ENCODE measurements around the gene ACTMAP. TPM values are rescaled to one million over a fixed set of nuclear protein-coding genes. Genes with fewer than 3 reads are reported as not detected.
"Not testable (repeated sequence)": the region's sequence is repeated elsewhere in the genome, so short reads cannot be mapped to it uniquely, and the experiment has no call there.

Gene ACTMAP
- total RNA-seq = 13.2 and 14.2 TPM in 2 replicates

GRCh38 chr19:40750058-40750873 is at the start of gene ACTMAP:
Gene ACTMAP (minus strand): TSS chr19:40750477. CDS start chr19:40749803, 674 bp downstream.
- Mint-ChIP-seq H3K27ac (peak within 1 kb of the TSS; percentile 97), H3K4me1 (ENCODE audit: low read depth) (peaks cover 29% of the 10 kb centered on the region), H3K27me3 (ENCODE audit: low read depth) (no peaks in the 10 kb centered on the region), H3K4me3 (ENCODE audit: low read depth) (peak within 1 kb of the TSS; percentile 96), H3K36me3 (ENCODE audit: low read depth) (peaks cover 33% of the 10 kb centered on the region), H3K9me3 (no peaks in the 10 kb centered on the region)
- DNase-seq (ENCODE audit: low spot score) = peak; percentile 100
- intact Hi-C loops (cut with micrococcal nuclease) = loop anchor here (1.0 to 10.0 kb wide), 4 partner anchors 28 to 305 kb away; partner anchors contain the start of genes RAB4B and SERTAD3

- intact Hi-C loops (cut with micrococcal nuclease) = loop anchor here (2.0 to 10.0 kb wide), 4 partner anchors 83 to 1392 kb away; partner anchors contain the start of genes AKT2, COQ8B, ITPKC and ZFP36
- Mint-ChIP-seq H3K9me3 (no peaks in the 10 kb centered on the region), H3K4me1 (ENCODE audit: low read depth) (peaks cover 55% of the 10 kb centered on the region), H3K4me3 (ENCODE audit: low read depth) (peak overlapping the region; percentile 90), H3K27me3 (ENCODE audit: low read depth) (no peaks in the 10 kb centered on the region), H3K36me3 (ENCODE audit: low read depth) (peaks cover 45% of the 10 kb centered on the region), H3K27ac (peak overlapping the region; percentile 81)
- no peak for DNase-seq (ENCODE audit: low spot score)
These were observed 49.5 kb upstream of the ACTMAP start for GRCh38 chr19:40799558-40800338.

- Mint-ChIP-seq H3K27ac (peak within 1 kb of the TSS; percentile 94), H3K27me3 (ENCODE audit: low read depth) (no peaks in the 10 kb centered on the region), H3K4me1 (ENCODE audit: low read depth) (peaks cover 47% of the 10 kb centered on the region), H3K9me3 (no peaks in the 10 kb centered on the region), H3K4me3 (ENCODE audit: low read depth) (peak within 1 kb of the TSS; percentile 90), H3K36me3 (ENCODE audit: low read depth) (peaks cover 39% of the 10 kb centered on the region)
- DNase-seq (ENCODE audit: low spot score) = peak; percentile 100
- intact Hi-C loops (cut with micrococcal nuclease) = loop anchor here (1.0 to 5.0 kb wide), 5 partner anchors 21 to 1392 kb away; partner anchors contain the start of genes COQ8B, ITPKC, RAB4B and SNRPA
These were observed 48.6 kb upstream of the ACTMAP start, which contains the start of gene EGLN2 for GRCh38 chr19:40798683-40799557. Gene EGLN2 (plus strand): TSS chr19:40799191. CDS start chr19:40800573, 1,382 bp downstream.

GRCh38 chr19:40797963-40798682 is 47.8 kb upstream of the ACTMAP start:
- Mint-ChIP-seq H3K27ac (peak overlapping the region; percentile 94), H3K36me3 (ENCODE audit: low read depth) (peaks cover 31% of the 10 kb centered on the region), H3K4me3 (ENCODE audit: low read depth) (peak overlapping the region; percentile 88), H3K27me3 (ENCODE audit: low read depth) (no peaks in the 10 kb centered on the region), H3K4me1 (ENCODE audit: low read depth) (peaks cover 39% of the 10 kb centered on the region), H3K9me3 (no peaks in the 10 kb centered on the region)
- DNase-seq (ENCODE audit: low spot score) = peak; percentile 53
- intact Hi-C loops (cut with micrococcal nuclease) = loop anchor here (1.0 to 5.0 kb wide), 5 partner anchors 20 to 1391 kb away; partner anchors contain the start of genes COQ8B, ITPKC, RAB4B and SNRPA

GRCh38 chr19:40797166-40797962 is 47.1 kb upstream of the ACTMAP start:
- Mint-ChIP-seq H3K4me1 (ENCODE audit: low read depth) (peaks cover 37% of the 10 kb centered on the region), H3K36me3 (ENCODE audit: low read depth) (peaks cover 30% of the 10 kb centered on the region), H3K27ac (peak overlapping the region; percentile 94), H3K4me3 (ENCODE audit: low read depth) (peak overlapping the region; percentile 23), H3K27me3 (ENCODE audit: low read depth) (no peaks in the 10 kb centered on the region), H3K9me3 (no peaks in the 10 kb centered on the region)
- DNase-seq (ENCODE audit: low spot score) = no peak
- intact Hi-C loops (cut with micrococcal nuclease) = loop anchor here (5.0 kb wide), 2 partner anchors 185 to 1390 kb away; partner anchors contain the start of gene ZFP36

- H3K27ac Mint-ChIP-seq = peak overlapping the region; percentile 78
- H3K27me3 Mint-ChIP-seq (ENCODE audit: low read depth) = no peaks in the 10 kb centered on the region
- intact Hi-C loops (cut with micrococcal nuclease) = loop anchor here (1.0 kb wide), 2 partner anchors 13 to 38 kb away; no protein-coding TSS in a partner anchor
These were observed 41.7 kb upstream of the ACTMAP start for GRCh38 chr19:40791996-40792395.

GRCh38 chr19:40791349-40791748 is 41.1 kb upstream of the ACTMAP start:
- Mint-ChIP-seq H3K27ac (no peak overlapping the region), H3K4me1 (ENCODE audit: low read depth) (peaks cover 11% of the 10 kb centered on the region), H3K9me3 (no peaks in the 10 kb centered on the region), H3K27me3 (ENCODE audit: low read depth) (no peaks in the 10 kb centered on the region), H3K4me3 (ENCODE audit: low read depth) (no peak overlapping the region), H3K36me3 (ENCODE audit: low read depth) (peaks cover 35% of the 10 kb centered on the region)
- DNase-seq (ENCODE audit: low spot score) = no peak
- intact Hi-C loops (cut with micrococcal nuclease) = no loop called here

More at GRCh38 chr19:40791996-40792395, 41.7 kb upstream of the ACTMAP start:
- peaks cover 32% of the 10 kb centered on the region for H3K36me3 Mint-ChIP-seq (ENCODE audit: low read depth)
- no peak for DNase-seq (ENCODE audit: low spot score)
- H3K4me3 Mint-ChIP-seq (ENCODE audit: low read depth) = no peak overlapping the region
- peaks cover 11% of the 10 kb centered on the region for H3K4me1 Mint-ChIP-seq (ENCODE audit: low read depth)
- H3K9me3 Mint-ChIP-seq = no peaks in the 10 kb centered on the region

GRCh38 chr19:40786060-40787037 is 36.1 kb upstream of the ACTMAP start:
- H3K4me3 Mint-ChIP-seq (ENCODE audit: low read depth) = no peak overlapping the region
- peaks cover 8% of the 10 kb centered on the region for H3K4me1 Mint-ChIP-seq (ENCODE audit: low read depth)
- no peaks in the 10 kb centered on the region for H3K27me3 Mint-ChIP-seq (ENCODE audit: low read depth)
- peaks cover 46% of the 10 kb centered on the region for H3K36me3 Mint-ChIP-seq (ENCODE audit: low read depth)
- H3K9me3 Mint-ChIP-seq = no peaks in the 10 kb centered on the region
- no peak overlapping the region for H3K27ac Mint-ChIP-seq
- no peak for DNase-seq (ENCODE audit: low spot score)
- intact Hi-C loops (cut with micrococcal nuclease) = no loop called here

- no peak for DNase-seq (ENCODE audit: low spot score)
These were observed 35.2 kb upstream of the ACTMAP start for GRCh38 chr19:40785526-40785925.

GRCh38 chr19:40784146-40784545 is 33.9 kb upstream of the ACTMAP start:
- H3K27ac Mint-ChIP-seq; intact Hi-C loops (cut with micrococcal nuclease): not testable (repeated sequence)
- peaks cover 51% of the 10 kb centered on the region for H3K36me3 Mint-ChIP-seq (ENCODE audit: low read depth)

More at GRCh38 chr19:40785526-40785925, 35.2 kb upstream of the ACTMAP start:
- no peaks in the 10 kb centered on the region for H3K27me3 Mint-ChIP-seq (ENCODE audit: low read depth)
- H3K27ac Mint-ChIP-seq = peak overlapping the region; percentile 79
- no peak overlapping the region for H3K4me3 Mint-ChIP-seq (ENCODE audit: low read depth)
- intact Hi-C loops (cut with micrococcal nuclease) = no loop called here
- H3K9me3 Mint-ChIP-seq = no peaks in the 10 kb centered on the region
- H3K36me3 Mint-ChIP-seq (ENCODE audit: low read depth) = peaks cover 49% of the 10 kb centered on the region
- H3K4me1 Mint-ChIP-seq (ENCODE audit: low read depth) = peaks cover 11% of the 10 kb centered on the region

More at GRCh38 chr19:40784146-40784545, 33.9 kb upstream of the ACTMAP start:
- H3K27me3 Mint-ChIP-seq (ENCODE audit: low read depth); H3K4me3 Mint-ChIP-seq (ENCODE audit: low read depth); H3K9me3 Mint-ChIP-seq; DNase-seq (ENCODE audit: low spot score): not testable (repeated sequence)
- peaks cover 19% of the 10 kb centered on the region for H3K4me1 Mint-ChIP-seq (ENCODE audit: low read depth)
